Fibroblast of skin of left quadriceps (primary cell): ENCODE results near the gene FBXW12.

Source experiments
- DNase-seq, 2 experiments: peaks; one replicate each; pipeline ENCODE4 v3.0.0-alpha.2; 2013; ENCODE audit warnings: low read depth in 2 of 2

The FBXW12 gene

DNA sequence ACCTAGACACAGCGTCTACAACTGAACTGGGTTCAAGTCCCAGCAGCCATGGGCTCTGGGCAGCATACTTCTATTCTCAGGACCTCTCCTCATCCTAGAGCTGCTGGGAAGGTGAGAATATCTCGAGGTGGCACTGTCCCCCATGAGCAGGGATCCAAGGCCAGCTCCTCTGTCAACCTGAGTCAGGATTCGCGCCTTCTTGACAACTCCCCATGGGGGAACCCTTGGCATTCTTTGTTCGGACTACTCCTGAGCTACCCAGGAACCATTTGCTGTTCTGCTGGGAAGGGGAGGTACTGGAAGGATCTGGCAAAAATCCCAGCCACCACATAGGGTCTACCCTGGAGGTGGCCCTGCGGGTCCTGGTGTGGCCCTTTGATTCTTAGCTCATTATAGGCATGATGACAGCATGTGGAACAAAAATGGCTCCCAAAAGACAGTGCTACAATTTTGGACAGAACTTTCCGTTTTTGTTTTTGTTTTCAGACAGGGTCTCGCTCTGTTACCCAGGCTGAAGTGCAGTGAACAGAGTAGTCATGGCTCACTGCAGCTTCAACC lies 35.6 kb downstream of the FBXW12 start:
- DNase-seq, result no peak

DNA sequence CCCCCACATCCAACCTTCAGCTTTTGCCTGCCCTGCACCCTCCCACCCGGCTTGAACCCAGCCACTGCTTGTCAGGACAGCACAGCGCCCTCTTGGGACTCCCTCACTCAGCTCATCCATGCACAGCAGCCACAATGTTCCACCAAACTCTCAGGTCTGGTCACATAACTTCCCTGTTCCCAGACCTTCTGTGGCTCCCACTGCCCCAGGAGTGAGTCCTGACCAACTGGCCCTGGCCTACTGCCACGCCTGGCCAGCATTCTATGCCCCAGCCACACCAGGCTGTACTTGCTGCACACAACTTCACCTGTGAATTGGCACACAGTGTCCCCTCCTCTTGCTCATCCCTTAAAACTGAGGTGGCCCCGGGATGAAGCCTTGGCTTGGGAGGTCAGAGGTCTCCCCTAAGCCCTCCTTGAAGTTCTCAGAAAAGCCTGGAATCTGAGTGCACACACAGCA lies 36.8 kb downstream of the FBXW12 start:
- DNase-seq, result no peak

DNA sequence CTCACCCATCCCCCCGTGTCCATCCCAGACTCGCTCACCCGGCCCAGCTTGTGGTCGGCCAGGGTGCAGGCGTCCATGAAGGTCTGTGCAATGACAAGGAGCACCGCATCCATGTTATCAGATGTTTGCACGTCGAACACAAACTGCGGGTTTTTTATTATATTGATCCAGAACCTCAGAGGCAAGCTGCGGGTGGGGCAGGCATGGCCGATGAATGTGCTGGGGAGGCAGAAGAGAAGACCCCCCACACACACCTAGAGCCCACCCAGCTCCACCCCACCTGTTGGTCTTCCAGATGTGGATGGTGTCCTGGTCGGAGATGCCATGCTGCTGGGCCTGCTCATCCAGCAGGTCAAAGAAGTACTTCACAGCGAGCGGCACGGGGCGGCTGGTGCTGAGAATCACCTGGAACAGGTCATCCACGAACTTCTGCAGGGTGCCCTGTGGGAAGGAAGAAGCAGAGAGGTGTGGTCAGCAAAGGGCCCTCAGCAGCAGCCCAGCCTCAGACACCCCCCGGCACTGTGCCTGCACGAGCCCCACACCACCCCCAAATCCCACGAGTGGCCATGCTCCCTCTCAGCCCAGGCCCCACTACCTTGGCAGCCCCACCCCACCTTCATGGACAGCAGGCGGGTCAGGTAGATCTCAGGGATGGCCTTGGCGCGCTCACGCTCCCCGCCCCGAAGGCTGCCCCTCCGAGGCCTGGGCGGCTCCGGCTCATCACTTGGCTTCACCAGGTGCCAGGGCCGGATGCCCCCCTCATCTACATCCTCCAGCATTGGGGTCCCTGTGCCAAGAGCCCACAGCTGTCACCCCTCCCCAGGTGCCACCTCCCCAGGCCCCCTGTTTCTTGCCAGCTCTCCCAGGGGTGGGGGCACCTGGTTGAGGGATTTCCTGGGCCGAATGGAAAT lies 37.5 kb downstream of the FBXW12 start:
- no peak for DNase-seq

DNA sequence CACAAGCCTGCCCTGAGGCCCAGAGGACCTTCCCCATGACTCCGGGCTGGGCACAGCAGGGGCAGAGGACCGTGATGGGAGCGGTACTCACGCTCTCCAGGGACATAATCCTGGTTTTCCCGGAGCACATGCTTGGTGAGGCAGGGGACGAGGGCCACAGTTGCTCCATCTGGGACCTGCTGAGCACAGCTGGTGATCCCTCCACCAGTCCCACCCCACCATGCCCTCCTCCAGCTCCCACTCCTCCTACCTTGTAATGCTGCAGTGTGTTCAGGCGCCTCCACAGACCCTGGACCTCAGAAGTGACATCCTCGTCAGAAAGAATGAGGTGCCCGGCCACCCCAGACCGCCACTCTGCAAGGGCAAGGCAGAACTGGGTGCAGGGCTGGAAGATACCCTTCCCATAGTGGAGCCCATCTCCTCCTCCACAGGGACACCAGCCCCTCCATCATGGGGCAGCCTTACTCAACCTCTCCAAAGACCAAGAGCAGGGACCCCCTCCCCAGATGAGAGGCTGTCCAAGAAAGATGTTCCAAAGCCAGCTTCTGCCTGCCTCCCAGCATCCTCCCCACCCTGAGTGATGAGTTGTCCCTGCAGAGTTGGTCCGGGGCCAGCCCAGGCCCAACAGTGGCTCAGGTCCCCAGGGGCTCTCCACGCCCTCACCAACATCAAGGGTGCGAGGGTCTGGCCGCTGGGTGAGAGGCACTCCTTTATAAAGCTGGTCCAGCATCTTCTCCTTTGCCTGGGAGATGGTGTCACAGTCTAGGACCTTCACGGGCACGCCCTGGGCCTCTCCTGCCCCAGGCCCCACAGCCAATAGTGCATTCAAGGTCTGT lies 38.4 kb downstream of the FBXW12 start:
- DNase-seq, result no peak

DNA sequence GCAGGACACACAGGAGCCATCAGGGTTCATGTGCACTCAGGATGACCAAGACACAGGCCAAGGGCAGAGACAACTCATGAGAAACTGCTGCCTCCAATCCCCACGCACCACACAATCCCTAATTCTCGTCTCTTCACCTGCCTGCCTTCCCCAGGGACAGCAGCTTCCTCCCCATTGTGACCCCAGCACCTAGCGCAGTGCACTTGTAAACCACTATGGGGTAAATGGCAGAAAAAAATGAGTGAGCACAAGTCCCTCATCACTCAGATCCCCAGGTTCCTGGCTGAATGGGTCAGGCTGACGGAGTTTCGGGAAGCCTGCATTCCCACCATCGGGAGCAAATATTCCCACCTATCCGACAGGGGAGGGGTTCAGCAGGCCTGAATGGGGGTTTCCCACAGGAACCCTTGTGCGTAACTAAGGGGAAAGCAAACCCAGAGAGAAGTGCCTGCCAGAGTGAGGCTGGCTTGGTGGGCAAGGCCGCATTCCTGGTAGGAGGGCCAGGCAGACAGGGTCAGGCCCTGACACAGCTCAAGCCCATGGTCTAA lies 39.1 kb downstream of the FBXW12 start:
- no peak for DNase-seq

DNA sequence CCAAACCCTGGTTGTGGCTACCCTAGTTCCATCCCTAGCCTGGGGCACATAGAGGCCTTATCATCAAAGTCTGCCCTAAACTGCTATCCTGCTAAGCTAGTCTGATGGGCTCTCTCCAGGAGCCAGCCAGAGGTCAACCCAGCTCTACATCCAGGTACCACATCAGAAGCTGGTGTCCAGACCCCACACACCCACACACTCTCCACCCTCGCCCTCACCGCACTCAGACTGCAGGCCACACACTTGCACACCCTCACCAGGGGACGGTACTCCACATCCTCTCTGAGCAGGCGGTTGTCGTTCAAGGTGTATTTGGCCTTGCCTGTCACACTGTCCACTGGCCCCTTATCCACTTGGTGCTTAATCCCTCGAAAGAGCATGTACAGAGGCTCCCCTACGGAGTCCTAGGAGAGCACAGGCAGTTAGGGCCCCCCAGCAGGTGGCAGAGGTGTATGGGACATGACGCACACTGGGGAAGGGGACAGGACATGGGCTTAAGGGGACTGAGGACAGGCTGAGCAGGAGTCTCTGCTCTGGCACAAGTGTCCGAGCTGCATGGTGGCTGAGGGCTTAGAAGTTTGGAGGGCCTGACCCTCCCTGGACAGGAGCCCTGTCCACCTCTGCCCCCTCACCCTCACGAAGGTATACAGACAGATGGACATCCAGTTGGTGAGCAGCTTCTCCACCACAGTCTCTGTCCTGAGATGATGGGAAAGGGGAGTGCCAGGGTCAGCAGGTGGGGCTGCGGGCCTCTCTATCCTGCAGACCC lies 39.8 kb downstream of the FBXW12 start:
- DNase-seq, result no peak

DNA sequence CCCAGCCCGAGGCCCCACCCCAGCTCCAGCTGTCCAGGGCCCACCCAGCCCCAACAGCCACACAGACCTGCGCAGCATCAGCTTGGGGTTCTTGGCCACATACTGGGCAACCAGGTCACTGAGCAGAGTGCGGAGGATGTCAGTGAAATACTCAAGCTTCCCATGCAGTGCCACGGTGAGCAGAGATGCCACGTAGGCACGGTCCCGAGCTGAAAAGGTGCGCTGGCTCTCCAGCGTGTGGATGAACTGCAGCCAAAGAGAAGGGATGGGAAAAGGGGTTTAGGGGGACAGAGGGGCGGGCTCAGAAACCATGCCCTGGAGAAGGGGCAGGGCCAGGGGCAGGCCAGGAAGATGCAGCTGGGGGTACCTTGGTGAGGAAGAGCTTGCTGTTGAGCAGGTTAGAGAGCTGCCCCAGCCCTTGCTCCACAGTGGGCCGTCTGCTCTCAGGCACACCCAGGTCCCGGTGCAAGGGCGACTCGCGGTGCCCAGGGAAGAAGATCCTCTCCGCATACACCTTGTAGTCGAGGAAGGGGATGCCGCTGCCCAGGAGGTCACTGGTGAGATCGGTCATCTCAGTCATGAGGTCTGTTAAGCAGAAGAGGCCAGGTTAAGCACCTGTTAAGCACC lies 40.5 kb downstream of the FBXW12 start:
- no peak for DNase-seq

DNA sequence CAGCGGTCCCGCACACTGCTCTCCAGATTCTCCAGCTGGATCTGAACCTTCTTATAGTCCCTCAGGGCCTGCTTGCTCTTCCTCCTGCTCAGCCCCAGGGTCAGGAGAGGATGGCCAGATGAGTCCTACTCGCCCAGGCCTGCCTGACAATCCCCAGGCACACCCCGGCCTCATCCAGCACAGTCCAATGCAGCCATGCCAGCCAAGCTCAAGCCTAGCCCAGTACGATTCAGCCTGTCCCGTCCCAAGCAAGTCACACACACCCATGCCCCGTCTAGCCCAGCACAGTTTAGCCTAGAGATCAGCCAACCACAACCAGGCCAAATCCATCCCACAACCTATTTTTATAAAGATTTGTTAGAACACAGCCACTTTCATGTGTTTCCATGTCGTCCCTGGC lies 41.1 kb downstream of the FBXW12 start:
- DNase-seq, result no peak

DNA sequence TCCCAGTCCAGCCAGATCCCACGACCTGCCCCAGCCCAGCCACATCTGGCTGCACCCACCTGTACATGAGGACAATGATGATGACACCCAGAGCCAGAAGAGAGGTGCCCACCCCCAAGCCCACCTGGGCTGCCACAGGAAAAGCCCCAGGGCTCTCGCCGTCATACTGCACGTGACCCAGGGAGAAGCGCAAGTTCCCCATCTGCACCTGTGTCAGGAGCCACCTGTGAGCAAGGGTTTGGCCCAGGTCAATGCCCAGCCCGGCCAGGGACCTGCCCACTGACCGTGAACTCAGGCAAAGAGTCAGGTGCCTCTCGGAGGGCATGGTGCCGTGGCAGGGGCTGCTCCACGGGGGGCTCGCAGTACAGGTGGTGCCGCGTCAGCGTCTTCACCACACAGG lies 41.6 kb downstream of the FBXW12 start:
- no peak for DNase-seq

DNA sequence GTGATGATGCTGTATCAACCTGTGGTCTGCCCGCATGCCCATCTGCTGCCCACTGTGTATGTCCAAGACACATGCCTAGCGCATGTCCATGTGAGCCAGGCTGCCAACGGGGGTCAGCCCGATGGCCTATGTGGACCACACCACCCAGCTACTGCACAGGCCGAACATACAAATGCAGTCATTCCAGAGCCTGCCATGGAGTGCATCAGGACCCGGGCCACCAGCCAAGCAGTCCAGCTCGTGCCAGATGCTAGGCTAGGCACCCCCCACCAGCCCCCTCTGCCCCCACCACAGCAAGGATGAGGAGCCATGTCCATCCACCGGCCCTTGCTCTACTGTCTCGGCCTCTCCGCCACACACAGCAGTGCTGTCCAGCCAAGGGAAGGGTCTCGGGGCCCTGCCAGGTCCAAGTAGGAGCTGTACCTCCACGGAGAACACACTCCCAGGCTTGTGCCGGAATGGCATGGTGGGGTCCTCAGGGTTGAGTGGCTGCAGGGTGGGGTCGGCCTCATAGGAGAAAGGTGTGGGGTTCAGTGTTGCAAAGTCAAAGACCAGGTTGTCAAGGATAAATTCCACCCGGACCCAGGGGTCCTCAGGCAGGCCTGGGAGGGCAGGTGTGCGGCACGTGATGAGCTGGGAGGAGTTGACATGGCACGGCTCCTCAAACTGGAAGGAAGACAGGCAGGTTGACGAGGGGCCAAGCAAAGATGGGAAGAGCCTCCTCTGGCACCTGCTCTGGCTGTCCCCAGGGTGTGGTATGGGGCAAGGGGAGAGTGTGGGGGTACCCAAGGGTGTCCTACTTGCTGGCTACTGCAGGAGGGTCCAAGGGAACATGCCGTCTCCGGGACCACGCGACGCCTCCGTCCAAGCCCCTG lies 42.6 kb downstream of the FBXW12 start:
- DNase-seq, result no peak

DNA sequence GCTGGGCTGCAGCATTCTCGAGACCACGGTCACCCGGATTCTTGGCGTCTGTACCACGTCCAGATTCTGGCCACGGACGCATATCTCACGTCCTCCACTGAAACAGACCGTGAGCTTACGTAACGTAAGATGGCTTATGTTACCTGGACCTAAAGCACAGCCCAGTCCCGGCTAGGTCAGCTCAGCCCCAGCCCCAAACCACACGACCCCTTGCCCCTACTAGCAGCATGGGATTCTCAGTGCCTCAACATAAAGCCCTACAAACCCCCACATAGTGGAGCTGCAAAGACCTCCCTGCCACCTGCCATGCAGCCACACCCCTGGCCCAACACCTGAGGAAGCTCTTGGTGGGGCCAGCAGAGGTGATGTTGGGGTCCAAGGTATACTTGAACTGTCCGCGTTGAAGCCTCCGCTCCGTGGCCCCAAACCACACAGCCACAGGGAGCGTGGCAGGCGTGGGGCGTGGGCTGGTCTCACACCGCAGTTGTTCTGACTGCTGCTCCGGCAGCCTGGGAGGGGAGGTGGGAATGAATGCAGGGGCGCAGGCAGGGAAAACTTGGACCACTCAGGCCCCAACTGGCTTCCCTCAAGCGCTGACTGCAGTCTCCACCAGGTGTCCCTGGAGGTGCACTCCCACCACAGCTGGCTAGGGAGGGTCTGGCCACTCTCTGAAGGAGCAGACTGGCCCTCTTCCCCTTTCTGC lies 43.4 kb downstream of the FBXW12 start:
- no peak for DNase-seq

DNA sequence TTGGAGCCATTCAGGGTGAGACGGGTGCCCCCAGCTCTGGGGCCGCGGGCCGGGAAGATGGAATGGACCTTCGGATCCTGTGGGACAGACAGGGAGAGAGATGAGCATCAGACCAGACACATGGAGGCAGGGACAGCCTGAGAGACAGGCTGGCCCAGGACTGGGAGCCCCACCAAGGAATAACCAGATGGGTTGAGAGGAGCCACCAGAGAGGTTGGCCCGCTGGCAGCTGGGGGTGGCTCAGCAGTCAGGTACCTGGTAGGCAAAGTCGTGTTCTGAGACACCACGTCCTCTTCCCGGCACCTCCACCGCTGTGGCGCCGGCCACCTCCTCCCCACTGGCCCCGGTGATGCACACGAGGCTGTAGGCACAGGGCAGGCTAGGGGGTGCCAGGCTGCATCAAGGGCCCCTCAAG lies 44.1 kb downstream of the FBXW12 start:
- DNase-seq, result no peak

DNA sequence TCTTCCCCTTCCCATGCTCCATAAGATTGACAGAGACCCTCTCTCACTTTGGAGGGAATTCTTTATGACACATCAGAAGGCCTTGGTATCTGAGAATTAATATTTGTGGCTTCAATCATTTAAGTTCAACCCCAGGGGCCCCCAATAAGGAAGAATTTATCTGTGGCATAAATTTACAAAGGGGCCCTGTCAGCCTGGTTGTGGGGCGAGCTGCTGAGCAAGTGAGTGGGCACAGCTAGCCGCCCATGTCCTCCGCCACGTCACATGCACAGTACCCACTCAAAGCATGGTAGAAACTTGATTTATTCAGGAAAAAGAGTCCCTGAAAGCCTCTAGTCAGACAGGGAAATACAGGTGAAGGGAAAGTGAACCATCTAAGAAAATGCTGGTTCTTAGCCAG lies 44.5 kb downstream of the FBXW12 start:
- no peak for DNase-seq

DNA sequence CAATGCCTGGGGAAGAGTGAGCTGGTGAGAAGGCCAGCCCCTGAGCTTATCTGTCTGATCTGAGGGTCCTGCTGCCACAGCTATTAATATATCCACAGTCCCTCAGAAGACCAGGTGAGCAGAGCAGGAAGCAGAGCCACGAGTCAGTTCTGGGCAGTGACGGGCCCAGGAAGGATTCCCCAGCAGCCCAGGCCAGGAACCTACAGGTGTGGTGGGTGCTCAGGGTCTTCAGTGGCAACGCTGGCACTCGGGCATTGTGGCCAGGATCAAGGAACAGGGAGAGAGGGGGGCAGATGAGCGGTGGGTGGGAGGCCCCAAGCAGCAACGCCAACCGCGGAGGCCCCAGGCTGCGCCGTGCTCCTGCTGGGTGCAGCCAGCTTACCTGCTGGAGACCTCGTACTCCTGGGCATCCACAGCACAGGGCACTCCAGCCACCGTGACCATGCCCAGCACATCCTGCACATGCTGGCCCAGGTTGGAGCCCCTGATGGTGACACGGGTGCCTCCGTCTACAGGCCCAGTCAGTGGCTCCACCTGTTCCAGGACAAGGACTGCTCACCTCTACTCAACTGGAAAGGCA lies 45.6 kb downstream of the FBXW12 start:
- no peak for DNase-seq

DNA sequence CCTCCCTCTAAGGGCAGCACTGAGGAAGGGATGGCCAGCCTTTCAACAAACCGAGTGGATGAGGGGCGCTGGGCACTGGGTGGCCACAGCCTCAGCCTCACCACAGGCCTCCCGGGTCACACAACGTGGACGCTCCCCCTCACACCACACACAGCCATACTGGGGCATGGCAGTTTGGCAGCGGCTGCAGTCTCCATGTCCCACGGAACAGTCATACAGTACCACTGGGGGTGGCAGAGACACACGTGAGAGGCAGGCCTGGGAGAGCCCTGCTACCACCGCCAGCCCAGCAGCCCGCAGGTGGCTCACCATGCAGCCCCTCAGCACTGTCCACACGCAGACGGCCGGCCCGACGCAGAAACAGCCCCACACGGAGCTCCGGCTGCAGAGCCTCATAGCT lies 46.1 kb downstream of the FBXW12 start:
- no peak for DNase-seq

DNA sequence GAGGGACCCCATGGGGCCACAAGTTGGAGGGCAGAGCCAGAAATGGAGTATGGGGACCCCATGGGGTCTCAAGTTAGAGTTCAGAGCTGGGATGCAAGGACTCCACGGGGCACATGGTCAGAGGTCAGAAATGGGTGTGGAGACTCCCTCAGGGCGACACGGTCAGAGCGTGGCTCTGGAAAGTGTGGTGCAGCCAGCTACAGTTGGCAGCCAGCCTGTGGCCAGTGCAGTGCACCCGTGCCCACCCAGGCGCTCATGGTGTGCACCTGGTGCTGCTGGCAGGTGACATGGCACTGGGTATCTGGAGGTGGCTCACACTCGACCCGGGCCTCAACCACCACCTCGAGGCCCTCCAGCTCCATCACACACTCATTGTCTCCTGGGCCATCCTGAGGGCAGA lies 46.6 kb downstream of the FBXW12 start:
- DNase-seq, result no peak

DNA sequence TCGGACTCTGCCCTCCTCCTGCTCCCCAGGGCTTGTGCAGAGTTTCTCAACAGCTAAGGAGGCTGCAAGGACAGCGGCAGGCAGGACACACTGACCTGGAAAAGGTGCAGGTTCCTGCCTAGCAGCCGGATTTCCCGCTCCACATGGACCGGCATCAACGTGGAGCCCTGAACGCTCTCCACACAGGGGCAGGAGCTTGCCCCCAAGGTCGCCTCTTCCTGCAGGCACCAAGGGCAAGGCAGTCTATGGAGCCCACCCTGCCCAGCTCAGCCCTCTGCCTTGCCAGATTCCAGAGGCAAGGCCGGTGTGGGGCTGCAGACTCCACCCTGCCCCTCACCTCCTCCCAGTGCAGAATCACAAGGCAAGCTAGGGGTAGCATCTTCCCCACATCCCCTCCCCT lies 47.1 kb downstream of the FBXW12 start:
- no peak for DNase-seq

DNA sequence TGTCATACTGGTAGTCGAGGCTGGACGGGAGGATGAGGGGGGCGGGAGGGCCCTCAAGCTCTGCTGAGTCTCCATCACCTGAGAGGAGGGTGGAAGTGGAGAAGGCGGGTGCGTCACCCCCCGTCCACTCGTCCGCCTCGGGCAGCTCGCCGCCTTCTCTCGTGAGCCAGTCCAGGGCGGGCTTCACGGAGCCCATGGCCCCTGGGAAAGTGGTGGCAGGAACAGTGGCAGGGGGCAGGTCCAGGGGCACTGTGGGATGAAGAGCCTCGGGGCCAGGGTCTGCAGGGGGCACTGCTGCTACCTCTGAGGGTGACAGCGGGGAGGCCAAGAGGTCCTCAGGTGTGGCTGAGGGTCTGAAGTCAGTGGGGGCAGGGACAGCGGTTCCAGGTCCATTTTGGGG lies 47.6 kb downstream of the FBXW12 start:
- no peak for DNase-seq

DNA sequence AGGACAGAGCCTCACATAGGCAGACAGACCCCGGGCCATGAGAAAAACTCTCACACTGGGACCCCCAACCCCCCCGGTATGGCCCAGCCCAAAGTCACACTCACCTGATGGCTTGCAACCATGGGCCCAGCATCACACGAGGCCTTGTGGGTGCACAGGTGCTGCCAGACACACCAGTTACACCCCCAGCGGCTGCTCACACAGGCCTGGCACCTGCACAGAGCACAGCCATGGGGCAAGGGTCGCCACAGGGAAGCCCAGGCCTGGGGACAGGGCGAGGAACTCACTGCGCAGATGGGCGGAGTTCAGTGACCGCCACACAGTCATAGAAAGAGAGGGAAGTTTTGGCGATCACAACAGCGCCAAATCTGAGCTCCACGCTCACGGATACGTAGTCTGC lies 48.5 kb downstream of the FBXW12 start:
- DNase-seq, result no peak
